Activated T-helper 1 cell treated with anti-CD3 and anti-CD28 coated beads, Interleukin-2, amount 50 U/mL, for 16 hours (primary cell): Measurements from ENCODE around the gene MARCO.
"Not testable (repeated sequence)": the region's sequence is repeated elsewhere in the genome, so short reads cannot be mapped to it uniquely, and the experiment has no call there.

Source experiments
- DNase-seq, 2 donors: peaks; one replicate each; pipeline ENCODE4 v3.0.0-alpha.2; 2020; ENCODE audit warnings: low read depth in 1 of 2, low spot score in 1 of 2

Gene MARCO

DNA sequence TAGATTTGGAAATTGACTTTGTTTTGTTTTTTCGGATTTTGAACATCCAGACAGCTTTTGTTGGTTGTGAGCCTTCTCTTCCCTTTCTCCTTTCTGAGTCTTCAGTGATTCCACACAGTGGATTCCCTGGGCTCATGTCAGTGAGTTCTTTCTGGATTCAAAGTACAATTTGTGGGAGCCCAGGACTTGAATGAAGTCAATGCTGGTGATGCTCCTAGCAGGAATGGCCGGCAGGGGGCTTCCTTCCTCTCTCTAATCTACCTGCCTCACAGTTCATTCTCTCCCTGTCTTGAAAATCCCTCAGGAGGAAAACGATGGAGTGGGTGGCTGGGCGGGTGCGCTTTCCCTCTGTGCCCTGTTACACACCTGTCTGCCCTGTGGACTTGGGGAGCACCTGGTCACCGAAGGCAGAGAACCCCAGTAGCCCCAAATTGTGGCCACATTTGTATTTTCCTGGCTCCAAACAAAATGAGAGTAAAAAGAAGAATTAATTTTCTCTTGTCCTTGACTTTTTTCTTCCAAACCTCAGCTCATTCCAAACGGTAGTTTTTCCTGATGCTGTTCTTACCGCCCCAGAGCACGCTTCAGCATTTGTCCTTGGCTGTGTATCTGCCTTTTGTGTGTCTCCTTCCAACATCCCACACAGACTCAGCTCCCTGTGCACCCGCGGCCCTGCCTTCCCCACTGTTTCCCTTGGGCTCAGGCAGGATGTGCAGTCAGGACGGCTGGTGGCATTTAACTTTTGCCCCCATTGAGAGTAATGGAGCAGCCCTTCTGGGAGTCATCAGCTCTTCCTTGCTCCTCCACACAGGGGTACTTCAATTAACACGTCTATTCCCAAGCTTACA, 86.6 kb downstream of the MARCO start:
- DNase-seq, result no peak

DNA sequence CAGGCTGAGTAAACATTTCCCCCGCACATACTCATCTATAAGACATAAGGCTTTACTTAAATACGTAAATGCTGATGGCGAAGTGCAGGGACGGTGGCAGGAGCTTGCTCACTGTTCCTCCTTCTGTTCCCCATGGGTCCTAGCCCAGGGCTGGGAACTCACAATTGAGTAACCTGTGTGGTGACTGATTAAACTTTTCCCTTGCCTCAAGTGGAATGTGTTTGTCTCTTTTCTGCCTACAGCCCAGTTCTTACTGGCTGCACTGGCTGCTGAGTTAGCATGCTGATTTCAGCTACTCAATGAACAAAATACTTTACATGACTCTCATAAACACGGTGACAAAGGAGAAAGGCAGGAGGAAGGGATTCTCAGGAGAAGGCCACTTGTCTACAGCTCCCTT, 87.3 kb downstream of the MARCO start:
- DNase-seq, result no peak

DNA sequence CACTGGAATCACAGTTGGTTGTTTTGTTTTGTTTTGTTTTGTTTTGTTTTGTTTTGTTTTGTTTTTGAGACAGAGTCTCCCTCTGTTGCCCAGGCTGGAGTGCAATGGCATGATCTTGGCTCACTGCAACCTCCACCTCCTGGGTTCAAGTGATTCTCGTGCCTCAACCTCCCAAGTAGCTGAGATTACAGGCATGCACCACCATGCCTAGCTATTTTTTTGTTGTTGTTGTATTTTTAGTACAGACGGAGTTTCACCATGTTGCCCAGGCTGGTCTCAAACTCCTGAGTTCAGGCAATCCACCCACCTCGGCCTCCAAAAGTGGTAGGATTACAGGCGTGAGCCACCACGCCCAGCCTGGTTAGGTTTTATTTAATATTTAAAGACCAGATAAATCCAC, 95.9 kb downstream of the MARCO start:
- DNase-seq, result not testable (repeated sequence)

DNA sequence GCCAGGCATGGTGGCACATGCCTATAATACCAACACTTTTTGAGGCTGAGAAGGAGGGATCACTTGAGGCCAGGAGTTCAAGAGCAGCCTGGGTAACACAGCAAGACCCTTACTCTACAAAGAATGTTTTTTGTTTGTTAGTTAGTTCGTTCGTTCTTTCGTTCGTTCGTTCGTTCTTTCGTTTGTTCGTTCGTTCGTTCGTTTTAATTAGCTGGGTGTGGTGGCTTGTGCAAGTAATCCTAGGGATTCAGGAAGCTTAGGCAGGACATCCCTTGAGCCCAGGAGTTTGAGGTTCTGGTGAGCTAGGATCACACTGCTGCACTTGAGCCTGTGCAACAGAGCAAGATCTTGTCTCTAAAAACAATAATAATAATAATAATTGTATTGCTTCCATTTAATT, 98.7 kb downstream of the MARCO start:
- no peak for DNase-seq
